ENCODE results near the gene APMAP. TPM values are rescaled to one million over a fixed set of nuclear protein-coding genes. Genes with fewer than 3 reads are reported as not detected.

The APMAP gene
- total and polyA plus RNA-seq, 2 of the 13 experiments (the other 11 are each of a cell fraction or from before 2014, with no cell fraction given) = 168 to 214 TPM

DNA sequence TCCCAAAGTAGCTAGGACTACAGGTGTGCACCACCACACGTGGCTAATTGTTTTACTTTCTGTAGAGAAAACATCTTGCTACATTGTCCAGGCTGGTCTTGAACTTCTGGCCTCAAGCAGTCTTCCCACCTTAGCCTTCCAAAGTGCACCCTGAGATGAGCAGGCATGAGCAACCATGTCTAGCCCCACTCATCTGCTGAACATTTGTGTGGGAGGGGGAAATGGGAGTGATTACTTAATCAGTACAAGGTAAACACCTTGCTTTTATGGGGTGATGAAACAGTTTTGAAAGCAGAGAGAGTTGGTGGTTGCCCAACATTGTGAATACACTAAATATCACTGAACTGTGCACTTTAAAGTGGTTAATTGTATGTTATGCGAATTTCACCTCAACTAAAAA, 5.3 kb downstream of the APMAP start (continued):
- TF ChIP-seq FOXO4 (CRISPR knock-in tag; conservative IDR thresholded peaks at IDR 0.05) = no peak
- TF ChIP-seq GLI4 (CRISPR knock-in tag; IDR thresholded peaks at IDR 0.05; ENCODE audit: borderline replicate concordance) = no peak
- peak; percentile 64; the same call in 1 of the 2 replicates for TF ChIP-seq HOXA5 (CRISPR knock-in tag; IDR thresholded peaks at IDR 0.05)
- no peak for TF ChIP-seq KLF9 (CRISPR knock-in tag; IDR thresholded peaks at IDR 0.05; ENCODE audit: low read depth)
- peak; percentile 58 for TF ChIP-seq ZNF629 (CRISPR knock-in tag; conservative IDR thresholded peaks at IDR 0.05)
- 0 out of 2 replicates have a peak, but pooled peaks have one; percentile 15 for TF ChIP-seq ZHX2 (IDR thresholded peaks at IDR 0.05; ENCODE audit: low read depth)
- no peak for TF ChIP-seq ZHX2 (CRISPR knock-in tag; IDR thresholded peaks at IDR 0.05; ENCODE audit: borderline replicate concordance)
- peak; percentile 82; the same call in 1 of the 2 replicates for TF ChIP-seq KLF6 (CRISPR knock-in tag; IDR thresholded peaks at IDR 0.05)
- no peak for TF ChIP-seq SAFB2 (CRISPR knock-in tag; IDR thresholded peaks at IDR 0.05; ENCODE audit: borderline replicate concordance, low read depth)
- TF ChIP-seq ZNF776 (CRISPR knock-in tag; IDR thresholded peaks at IDR 0.05) = no peak
- TF ChIP-seq ZNF580 (CRISPR knock-in tag; IDR thresholded peaks at IDR 0.05; ENCODE audit: borderline replicate concordance, low read depth) = 0 out of 2 replicates have a peak, but pooled peaks have one; percentile 17
- no peak for TF ChIP-seq ONECUT2 (CRISPR knock-in tag; IDR thresholded peaks at IDR 0.05)
- no peak for TF ChIP-seq ZFY (CRISPR knock-in tag; IDR thresholded peaks at IDR 0.05)
- no peak for TF ChIP-seq CENPBD1 (CRISPR knock-in tag; IDR thresholded peaks at IDR 0.05; ENCODE audit: borderline replicate concordance, low read depth)
- TF ChIP-seq ZNF850 (CRISPR knock-in tag; conservative IDR thresholded peaks at IDR 0.05) = no peak
- no peak for TF ChIP-seq AKAP8 (CRISPR knock-in tag; IDR thresholded peaks at IDR 0.05)
- TF ChIP-seq REXO4 (CRISPR knock-in tag; IDR thresholded peaks at IDR 0.05; ENCODE audit: borderline replicate concordance) = no peak
- TF ChIP-seq GATAD1 (CRISPR knock-in tag; IDR thresholded peaks at IDR 0.05) = 0 out of 2 replicates have a peak, but pooled peaks have one; percentile 26
- no peak for TF ChIP-seq SRF (IDR thresholded peaks at IDR 0.05; ENCODE audit: low read depth, low read length)
- TF ChIP-seq KDM1A (CRISPR knock-in tag; IDR thresholded peaks at IDR 0.05) = peak; percentile 94
- TF ChIP-seq TCF7 (IDR thresholded peaks at IDR 0.05; ENCODE audit: low read depth) = peak; percentile 57
- no peak for TF ChIP-seq CENPX (CRISPR knock-in tag; IDR thresholded peaks at IDR 0.05)
- TF ChIP-seq EP300 (IDR thresholded peaks at IDR 0.05; ENCODE audit: low read depth in 2 of 2, low read length in 2 of 2) = peak; percentile 85 to 86
- TF ChIP-seq EP300 (CRISPR knock-in tag; IDR thresholded peaks at IDR 0.05; ENCODE audit: borderline replicate concordance) = peak; percentile 70; the same call in 1 of the 2 replicates
- TF ChIP-seq ZNF614 (CRISPR knock-in tag; IDR thresholded peaks at IDR 0.05; ENCODE audit: borderline replicate concordance) = peak; percentile 55; the same call in 1 of the 2 replicates

All from HepG2 (cell line).